T-helper 17 cell (primary cell): Measurements from ENCODE around the gene CCDC175. TPM values are rescaled to one million over a fixed set of nuclear protein-coding genes. Genes with fewer than 3 reads are reported as not detected.

Experiments
- ATAC-seq: fragments of 150-1000 bp; cut with Tn5 transposase; 2 replicates; pipeline ENCODE4 v1.10.0; 2021; ENCODE audit warnings: mild to moderate bottlenecking, moderate library complexity
- DNase-seq, 3 donors: peaks; one replicate each; pipeline versions ENCODE4 v3.0.0 to v3.0.0-alpha.2; 2020 to 2021
- H3K9me3 ChIP-seq: one replicate; pipeline ENCODE4 v1.7.0; 2013; ENCODE audit warnings: low read length, mild to moderate bottlenecking; ENCODE audit not compliant: control insufficient read depth, poor library complexity, severe bottlenecking
- H3K27ac Mint-ChIP-seq: one replicate; pipeline ENCODE4 v1.8.0; 2022; ENCODE audit warnings: mild to moderate bottlenecking, moderate library complexity, mixed read lengths
- H3K27me3 Mint-ChIP-seq: one replicate; pipeline ENCODE4 v1.8.0; 2022; ENCODE audit warnings: mixed read lengths
- H3K36me3 Mint-ChIP-seq: one replicate; pipeline ENCODE4 v1.8.0; 2022; ENCODE audit warnings: low read depth, mixed read lengths
- H3K4me1 Mint-ChIP-seq: one replicate; pipeline ENCODE4 v1.8.0; 2022; ENCODE audit warnings: mild to moderate bottlenecking, mixed read lengths
- H3K4me3 Mint-ChIP-seq: one replicate; pipeline ENCODE4 v1.8.0; 2022; ENCODE audit warnings: mild to moderate bottlenecking, moderate library complexity, mixed read lengths
- total RNA-seq, 4 donors: library from RNA in 2 of 4; stranded (reverse) in 2 of 4; gene quantifications; one replicate each; pipeline ENCODE4 v1.2.3 and lab custom pipeline; 2022 to 2026

Gene CCDC175
- total RNA-seq, 2 donors from 2014 or later: 0.39 TPM; not detected in 1

GRCh38 chr14:59580911-59581310, 4.3 kb upstream of the CCDC175 start:
- no peak overlapping the region for H3K27ac Mint-ChIP-seq
- H3K9me3 ChIP-seq: no peaks in the 10 kb centered on the region
- no peak for ATAC-seq
- H3K27me3 Mint-ChIP-seq: peaks cover 12% of the 10 kb centered on the region
- H3K36me3 Mint-ChIP-seq: no peaks in the 10 kb centered on the region
- DNase-seq: no peak
- peaks cover 9% of the 10 kb centered on the region for H3K4me1 Mint-ChIP-seq
- no peak overlapping the region for H3K4me3 Mint-ChIP-seq

- Mint-ChIP-seq H3K4me1 (peaks cover 2% of the 10 kb centered on the region), H3K27ac (no peak overlapping the region), H3K27me3 (peaks cover 50% of the 10 kb centered on the region), H3K4me3 (no peak overlapping the region), H3K36me3 (peaks cover 3% of the 10 kb centered on the region)
- no peak for ATAC-seq
- no peaks in the 10 kb centered on the region for H3K9me3 ChIP-seq
- DNase-seq: no peak
Measured at GRCh38 chr14:59570122-59570521, 6.5 kb downstream of the CCDC175 start.

- no peaks in the 10 kb centered on the region for H3K9me3 ChIP-seq
- Mint-ChIP-seq H3K4me3 (no peak overlapping the region), H3K4me1 (peaks cover 4% of the 10 kb centered on the region), H3K36me3 (peaks cover 3% of the 10 kb centered on the region), H3K27ac (no peak overlapping the region), H3K27me3 (peaks cover 61% of the 10 kb centered on the region)
- no peak for ATAC-seq
- DNase-seq: no peak
Measured at GRCh38 chr14:59566725-59567124, 9.9 kb downstream of the CCDC175 start.

GRCh38 chr14:59566296-59566695, 10.3 kb downstream of the CCDC175 start:
- H3K9me3 ChIP-seq: no peaks in the 10 kb centered on the region
- Mint-ChIP-seq H3K27me3 (peaks cover 60% of the 10 kb centered on the region), H3K36me3 (peaks cover 3% of the 10 kb centered on the region), H3K27ac (no peak overlapping the region), H3K4me3 (no peak overlapping the region), H3K4me1 (peaks cover 4% of the 10 kb centered on the region)
- ATAC-seq: no peak
- DNase-seq: no peak

- no peaks in the 10 kb centered on the region for H3K9me3 ChIP-seq
- Mint-ChIP-seq H3K4me3 (no peak overlapping the region), H3K36me3 (peaks cover 3% of the 10 kb centered on the region), H3K27ac (no peak overlapping the region), H3K4me1 (peaks cover 6% of the 10 kb centered on the region), H3K27me3 (peaks cover 54% of the 10 kb centered on the region)
- DNase-seq (no peak), ATAC-seq (no peak)
Measured at GRCh38 chr14:59565087-59565486, 11.5 kb downstream of the CCDC175 start.

GRCh38 chr14:59564366-59564765, 12.2 kb downstream of the CCDC175 start:
- no peaks in the 10 kb centered on the region for H3K9me3 ChIP-seq
- Mint-ChIP-seq H3K27ac (no peak overlapping the region), H3K4me1 (peaks cover 6% of the 10 kb centered on the region), H3K36me3 (peaks cover 3% of the 10 kb centered on the region), H3K27me3 (peaks cover 47% of the 10 kb centered on the region), H3K4me3 (no peak overlapping the region)
- no peak for ATAC-seq
- DNase-seq: no peak

GRCh38 chr14:59547310-59547709, 29.3 kb downstream of the CCDC175 start:
- no peak overlapping the region for H3K4me3 Mint-ChIP-seq
- H3K27me3 Mint-ChIP-seq: peaks cover 22% of the 10 kb centered on the region
- H3K36me3 Mint-ChIP-seq: no peaks in the 10 kb centered on the region
- no peaks in the 10 kb centered on the region for H3K9me3 ChIP-seq
- no peak overlapping the region for H3K27ac Mint-ChIP-seq
- DNase-seq (no peak), ATAC-seq (no peak)
- no peaks in the 10 kb centered on the region for H3K4me1 Mint-ChIP-seq

GRCh38 chr14:59543873-59544272, 32.7 kb downstream of the CCDC175 start:
- ATAC-seq (no peak), DNase-seq (no peak)
- H3K36me3 Mint-ChIP-seq: no peaks in the 10 kb centered on the region
- H3K27me3 Mint-ChIP-seq: peaks cover 27% of the 10 kb centered on the region
- H3K4me3 Mint-ChIP-seq: no peak overlapping the region
- H3K4me1 Mint-ChIP-seq: no peaks in the 10 kb centered on the region
- H3K9me3 ChIP-seq: no peaks in the 10 kb centered on the region
- no peak overlapping the region for H3K27ac Mint-ChIP-seq

GRCh38 chr14:59541731-59542130, 34.9 kb downstream of the CCDC175 start:
- DNase-seq: no peak
- Mint-ChIP-seq H3K27me3 (peaks cover 27% of the 10 kb centered on the region), H3K4me3 (no peak overlapping the region), H3K36me3 (no peaks in the 10 kb centered on the region), H3K27ac (no peak overlapping the region), H3K4me1 (no peaks in the 10 kb centered on the region)
- H3K9me3 ChIP-seq: no peaks in the 10 kb centered on the region
- ATAC-seq: no peak

- DNase-seq (no peak), ATAC-seq (no peak)
- Mint-ChIP-seq H3K4me1 (no peaks in the 10 kb centered on the region), H3K4me3 (no peak overlapping the region), H3K27ac (no peak overlapping the region), H3K27me3 (peaks cover 27% of the 10 kb centered on the region), H3K36me3 (no peaks in the 10 kb centered on the region)
- H3K9me3 ChIP-seq: no peaks in the 10 kb centered on the region
Measured at GRCh38 chr14:59540852-59541251, 35.8 kb downstream of the CCDC175 start.

GRCh38 chr14:59538936-59539335, 37.7 kb downstream of the CCDC175 start:
- no peaks in the 10 kb centered on the region for H3K4me1 Mint-ChIP-seq
- peaks cover 24% of the 10 kb centered on the region for H3K27me3 Mint-ChIP-seq
- no peak overlapping the region for H3K4me3 Mint-ChIP-seq
- no peaks in the 10 kb centered on the region for H3K9me3 ChIP-seq
- H3K27ac Mint-ChIP-seq: no peak overlapping the region
- ATAC-seq (no peak), DNase-seq (no peak)
- H3K36me3 Mint-ChIP-seq: no peaks in the 10 kb centered on the region

- no peaks in the 10 kb centered on the region for H3K36me3 Mint-ChIP-seq
- H3K27me3 Mint-ChIP-seq: peaks cover 26% of the 10 kb centered on the region
- H3K4me3 Mint-ChIP-seq: no peak overlapping the region
- ATAC-seq: no peak
- DNase-seq: no peak
- no peaks in the 10 kb centered on the region for H3K9me3 ChIP-seq
- no peaks in the 10 kb centered on the region for H3K4me1 Mint-ChIP-seq
- H3K27ac Mint-ChIP-seq: no peak overlapping the region
Measured at GRCh38 chr14:59537476-59537875, 39.1 kb downstream of the CCDC175 start.

- H3K36me3 Mint-ChIP-seq: peaks cover 2% of the 10 kb centered on the region
- H3K4me3 Mint-ChIP-seq: no peak overlapping the region
- no peaks in the 10 kb centered on the region for H3K4me1 Mint-ChIP-seq
- H3K27ac Mint-ChIP-seq: no peak overlapping the region
- ATAC-seq: no peak
- DNase-seq: no peak
- no peaks in the 10 kb centered on the region for H3K9me3 ChIP-seq
- peaks cover 25% of the 10 kb centered on the region for H3K27me3 Mint-ChIP-seq
Measured at GRCh38 chr14:59534361-59534987, 42.1 kb downstream of the CCDC175 start.

GRCh38 chr14:59532419-59532818, 44.2 kb downstream of the CCDC175 start:
- peaks cover 19% of the 10 kb centered on the region for H3K27me3 Mint-ChIP-seq
- peaks cover 2% of the 10 kb centered on the region for H3K36me3 Mint-ChIP-seq
- H3K27ac Mint-ChIP-seq: no peak overlapping the region
- H3K9me3 ChIP-seq: no peaks in the 10 kb centered on the region
- H3K4me1 Mint-ChIP-seq: no peaks in the 10 kb centered on the region
- DNase-seq: no peak
- ATAC-seq: no peak
- no peak overlapping the region for H3K4me3 Mint-ChIP-seq
